Effector memory CD8-positive, alpha-beta T cell (primary cell): ENCODE data around the gene KRTAP5-3.
A peak's percentile ranks its signal among the peaks of the same experiment; 100 is the strongest.

Source experiments
- ATAC-seq: fragments of 150-1000 bp; cut with Tn5 transposase; replicated peaks from 2 replicates; pipeline ENCODE4 v1.10.0; 2021; ENCODE audit warnings: mild to moderate bottlenecking, moderate library complexity
- DNase-seq, 3 experiments: peaks; one replicate each; pipeline ENCODE4 v3.0.0; 2021
- H3K27ac Mint-ChIP-seq, 2 donors: one replicate each; pipeline ENCODE4 v1.8.0; 2022; ENCODE audit warnings: mild to moderate bottlenecking in 2 of 2, mixed read lengths in 2 of 2, moderate library complexity in 2 of 2
- H3K27me3 Mint-ChIP-seq, 2 donors: one replicate each; pipeline ENCODE4 v1.8.0; 2022; ENCODE audit warnings: mixed read lengths in 2 of 2
- H3K36me3 Mint-ChIP-seq: one replicate; pipeline ENCODE4 v1.8.0; 2022; ENCODE audit warnings: mild to moderate bottlenecking, moderate library complexity, mixed read lengths; ENCODE audit not compliant: insufficient read depth
- H3K4me1 Mint-ChIP-seq, 2 donors: one replicate each; pipeline ENCODE4 v1.8.0; 2022; ENCODE audit warnings: low read depth in 2 of 2, mixed read lengths in 2 of 2
- H3K4me3 Mint-ChIP-seq, 2 donors: one replicate each; pipeline ENCODE4 v1.8.0; 2022; ENCODE audit warnings: mild to moderate bottlenecking in 2 of 2, mixed read lengths in 2 of 2, moderate library complexity in 2 of 2
- H3K9me3 Mint-ChIP-seq, 2 donors: one replicate each; pipeline ENCODE4 v1.8.0; 2022; ENCODE audit warnings: mixed read lengths in 2 of 2

The KRTAP5-3 gene

GRCh38 chr11:1567721-1568100, 40.6 kb downstream of the KRTAP5-3 start:
- peak overlapping the region; percentile 93 for H3K27ac Mint-ChIP-seq
- peaks cover 27 to 28% of the 10 kb centered on the region in 2 donors for H3K4me1 Mint-ChIP-seq
- H3K4me3 Mint-ChIP-seq, result peak overlapping the region; percentile 56 to 71

DNA sequence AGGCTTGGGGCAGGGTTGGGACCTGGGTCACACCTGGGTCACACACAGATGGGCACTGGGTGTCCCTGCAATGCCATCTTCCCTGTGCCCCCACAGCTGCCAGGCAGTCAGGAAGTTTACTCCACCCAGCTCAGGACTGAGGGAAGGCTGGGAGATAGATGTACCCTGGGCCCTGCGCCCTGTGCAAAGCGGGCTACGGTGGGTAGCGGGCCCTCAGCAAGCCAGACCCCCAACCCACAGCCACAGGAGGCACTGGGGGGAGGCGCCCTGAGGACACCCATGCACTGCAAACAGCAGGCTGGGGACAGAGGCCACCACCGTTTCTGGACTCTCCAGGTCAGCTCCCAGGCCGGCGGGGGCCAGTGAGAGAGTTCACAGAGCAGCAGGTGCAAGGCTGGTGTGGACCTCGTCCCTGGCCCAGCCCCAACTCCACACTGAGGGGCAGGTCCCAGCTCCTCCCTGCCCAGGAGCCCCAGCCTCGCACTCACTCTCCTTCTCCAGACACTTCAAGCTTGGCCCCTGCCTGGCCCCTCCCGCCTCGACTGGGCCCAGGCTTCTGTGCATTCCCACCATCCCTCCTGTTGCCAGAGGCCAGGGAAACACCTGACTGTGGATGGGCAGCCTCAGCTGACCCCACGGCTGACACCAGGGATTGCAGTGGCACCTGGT, 41.1 kb downstream of the KRTAP5-3 start:
- peaks cover 88% of the 10 kb centered on the region for H3K36me3 Mint-ChIP-seq
- ATAC-seq, result no peak
- no peaks in the 10 kb centered on the region for H3K9me3 Mint-ChIP-seq
- H3K4me3 Mint-ChIP-seq, result peak overlapping the region; percentile 15 to 56
- H3K27me3 Mint-ChIP-seq, result no peaks in the 10 kb centered on the region
- no peak for DNase-seq
- peak overlapping the region; percentile 93 for H3K27ac Mint-ChIP-seq
- H3K4me1 Mint-ChIP-seq, result peaks cover 28 to 29% of the 10 kb centered on the region in 2 donors

More at GRCh38 chr11:1567721-1568100, 40.6 kb downstream of the KRTAP5-3 start:
- no peaks in the 10 kb centered on the region for H3K9me3 Mint-ChIP-seq
- DNase-seq (no peak), ATAC-seq (no peak)
- no peaks in the 10 kb centered on the region for H3K27me3 Mint-ChIP-seq
- peaks cover 84% of the 10 kb centered on the region for H3K36me3 Mint-ChIP-seq

- H3K36me3 Mint-ChIP-seq, result peaks cover 95% of the 10 kb centered on the region
- no peak for DNase-seq
- peak overlapping the region; percentile 93 for H3K27ac Mint-ChIP-seq
- peaks cover 30 to 31% of the 10 kb centered on the region in 2 donors for H3K4me1 Mint-ChIP-seq
- H3K9me3 Mint-ChIP-seq, result no peaks in the 10 kb centered on the region
- no peak for ATAC-seq
- H3K4me3 Mint-ChIP-seq, result peak overlapping the region; percentile 15 to 56
- H3K27me3 Mint-ChIP-seq, result no peaks in the 10 kb centered on the region
Measured at GRCh38 chr11:1566381-1567051, 41.7 kb downstream of the KRTAP5-3 start.

GRCh38 chr11:1565904-1566247, 42.4 kb downstream of the KRTAP5-3 start:
- H3K27ac Mint-ChIP-seq, result peak overlapping the region in 1 of 2 donors; percentile 93
- no peak for DNase-seq
- no peaks in the 10 kb centered on the region for H3K27me3 Mint-ChIP-seq
- ATAC-seq, result no peak
- no peak overlapping the region for H3K4me3 Mint-ChIP-seq
- H3K4me1 Mint-ChIP-seq, result peaks cover 30 to 32% of the 10 kb centered on the region in 2 donors
- H3K9me3 Mint-ChIP-seq, result no peaks in the 10 kb centered on the region
- H3K36me3 Mint-ChIP-seq, result peaks cover 99% of the 10 kb centered on the region

- no peak for DNase-seq
- no peak for ATAC-seq
- H3K4me1 Mint-ChIP-seq, result peaks cover 24 to 27% of the 10 kb centered on the region in 2 donors
- no peak overlapping the region for H3K4me3 Mint-ChIP-seq
- H3K27me3 Mint-ChIP-seq, result no peaks in the 10 kb centered on the region
- H3K27ac Mint-ChIP-seq, result peak overlapping the region in 1 of 2 donors; percentile 93
- H3K9me3 Mint-ChIP-seq, result no peaks in the 10 kb centered on the region
- H3K36me3 Mint-ChIP-seq, result peaks cover 99% of the 10 kb centered on the region
Measured at GRCh38 chr11:1565173-1565903, 42.9 kb downstream of the KRTAP5-3 start.

DNA sequence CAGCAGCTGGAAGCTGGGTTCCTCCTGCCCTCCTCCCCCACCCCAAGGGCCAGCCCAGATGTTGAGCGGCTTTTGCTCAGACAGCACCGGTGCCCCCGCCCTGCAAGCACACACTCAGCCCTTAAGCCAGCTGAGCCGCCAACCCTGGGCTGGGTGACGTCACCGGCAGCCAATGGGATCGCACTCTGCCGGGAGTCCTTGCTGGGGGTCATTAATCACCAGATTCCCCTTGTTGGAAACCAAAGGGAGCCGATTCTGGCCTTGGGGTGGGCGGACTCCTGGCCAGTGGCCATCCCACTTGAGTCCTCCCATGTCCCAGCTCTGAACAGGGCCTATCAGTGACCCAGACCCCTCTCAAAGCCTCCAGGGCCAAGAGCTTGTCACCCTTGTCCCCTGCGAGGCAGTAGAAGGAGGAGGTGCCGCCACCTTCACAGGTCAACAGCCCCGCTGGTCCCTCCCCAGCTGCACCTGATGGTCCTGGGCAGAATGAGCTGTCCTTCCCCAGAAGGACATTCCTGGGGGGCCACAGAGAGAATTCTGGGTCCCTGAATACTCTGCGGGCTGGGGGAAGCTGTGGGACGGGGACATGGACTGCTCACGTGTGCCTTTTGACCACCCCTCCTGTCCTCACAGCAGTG, 43.6 kb downstream of the KRTAP5-3 start:
- H3K27me3 Mint-ChIP-seq, result no peaks in the 10 kb centered on the region
- H3K4me1 Mint-ChIP-seq, result peaks cover 18 to 25% of the 10 kb centered on the region in 2 donors
- DNase-seq (no peak), ATAC-seq (no peak)
- H3K27ac Mint-ChIP-seq, result peak overlapping the region; percentile 38 to 72
- H3K4me3 Mint-ChIP-seq, result no peak overlapping the region
- H3K9me3 Mint-ChIP-seq, result no peaks in the 10 kb centered on the region
- H3K36me3 Mint-ChIP-seq, result peaks cover 99% of the 10 kb centered on the region

DNA sequence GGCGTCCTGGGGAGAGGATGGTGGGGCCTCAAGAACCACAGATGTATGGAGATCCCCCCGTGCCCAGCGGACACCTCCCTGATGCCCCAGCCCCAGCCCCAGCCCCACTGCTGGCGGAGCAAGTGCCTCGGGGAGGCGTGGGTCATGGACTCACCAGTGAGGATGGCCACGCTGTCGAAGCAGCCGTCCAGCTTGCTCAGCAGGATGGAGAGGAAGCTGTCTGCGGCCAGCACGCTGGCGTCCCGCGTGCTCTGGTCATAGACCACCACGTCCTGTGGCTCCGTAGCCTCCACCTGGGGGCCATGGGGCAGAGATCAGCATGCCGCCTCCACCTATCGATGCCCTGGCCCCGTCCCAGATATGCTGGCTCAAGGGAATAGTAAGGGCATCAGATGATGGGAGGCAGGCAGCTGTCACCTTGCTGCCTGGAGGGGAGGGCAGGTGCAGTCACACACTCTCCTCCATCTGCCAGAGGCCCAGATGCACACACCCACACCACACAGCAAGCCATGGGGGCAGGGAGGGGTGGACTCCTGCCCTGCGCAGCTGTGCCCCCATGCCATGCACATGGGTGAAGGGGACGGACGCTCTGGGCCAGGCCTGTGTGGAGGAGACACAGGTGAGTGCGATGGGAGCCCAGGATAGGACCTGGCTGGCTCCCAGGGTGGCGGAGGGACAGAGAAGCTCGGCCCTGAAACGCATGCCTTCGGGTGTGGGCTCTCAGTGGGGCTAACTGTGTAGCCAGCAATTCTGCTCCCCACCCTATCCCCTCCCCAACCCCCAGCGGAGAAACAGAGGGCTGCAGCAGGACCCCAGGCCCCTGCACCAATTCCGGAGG, 44.3 kb downstream of the KRTAP5-3 start:
- Mint-ChIP-seq H3K9me3 (no peaks in the 10 kb centered on the region), H3K36me3 (peaks cover 99% of the 10 kb centered on the region), H3K27ac (peak overlapping the region; percentile 38 to 72), H3K4me3 (no peak overlapping the region), H3K4me1 (peaks cover 13 to 19% of the 10 kb centered on the region in 2 donors), H3K27me3 (no peaks in the 10 kb centered on the region)
- DNase-seq (no peak), ATAC-seq (no peak)

- Mint-ChIP-seq H3K36me3 (peaks cover 99% of the 10 kb centered on the region), H3K9me3 (no peaks in the 10 kb centered on the region), H3K27me3 (no peaks in the 10 kb centered on the region), H3K4me1 (peaks cover 7 to 15% of the 10 kb centered on the region in 2 donors), H3K27ac (peak overlapping the region; percentile 38 to 72), H3K4me3 (no peak overlapping the region)
- ATAC-seq (no peak), DNase-seq (no peak)
Measured at GRCh38 chr11:1563149-1563638, 45.1 kb downstream of the KRTAP5-3 start.

DNA sequence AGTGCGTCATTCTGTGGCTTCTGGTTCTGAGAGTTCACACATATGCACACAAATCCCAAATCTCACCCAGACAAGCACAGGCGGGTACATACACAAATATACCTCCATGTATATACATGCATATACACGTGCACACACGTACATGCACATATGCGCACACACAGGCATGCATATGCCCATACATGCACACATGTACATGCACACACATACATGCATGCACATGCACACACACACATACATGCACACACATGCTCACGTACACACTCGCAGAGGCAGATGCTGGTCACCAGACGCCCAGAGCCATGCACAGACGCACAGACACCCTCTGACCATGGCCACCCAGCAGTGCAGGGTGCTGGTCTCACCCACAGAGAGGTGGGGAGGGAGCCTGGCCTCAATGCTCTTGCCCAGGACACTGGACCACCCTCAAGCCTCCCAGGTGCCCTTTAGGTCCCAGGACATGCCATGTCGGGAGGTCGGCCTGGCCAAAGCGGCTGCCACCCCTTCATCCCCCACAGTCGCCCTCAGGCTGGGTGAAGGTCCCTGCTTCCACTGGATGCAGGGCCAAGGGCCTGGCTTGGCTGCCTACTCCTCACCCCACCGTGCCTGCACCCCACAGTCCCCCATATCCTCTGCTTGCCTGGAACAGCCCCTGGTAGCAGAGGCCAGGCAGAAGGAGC, 45.7 kb downstream of the KRTAP5-3 start:
- peaks cover 7 to 12% of the 10 kb centered on the region in 2 donors for H3K4me1 Mint-ChIP-seq
- peaks cover 99% of the 10 kb centered on the region for H3K36me3 Mint-ChIP-seq
- H3K27ac Mint-ChIP-seq, result peak overlapping the region in 1 of 2 donors; percentile 72
- no peaks in the 10 kb centered on the region for H3K27me3 Mint-ChIP-seq
- ATAC-seq, result no peak
- DNase-seq, result no peak
- no peak overlapping the region for H3K4me3 Mint-ChIP-seq
- no peaks in the 10 kb centered on the region for H3K9me3 Mint-ChIP-seq

DNA sequence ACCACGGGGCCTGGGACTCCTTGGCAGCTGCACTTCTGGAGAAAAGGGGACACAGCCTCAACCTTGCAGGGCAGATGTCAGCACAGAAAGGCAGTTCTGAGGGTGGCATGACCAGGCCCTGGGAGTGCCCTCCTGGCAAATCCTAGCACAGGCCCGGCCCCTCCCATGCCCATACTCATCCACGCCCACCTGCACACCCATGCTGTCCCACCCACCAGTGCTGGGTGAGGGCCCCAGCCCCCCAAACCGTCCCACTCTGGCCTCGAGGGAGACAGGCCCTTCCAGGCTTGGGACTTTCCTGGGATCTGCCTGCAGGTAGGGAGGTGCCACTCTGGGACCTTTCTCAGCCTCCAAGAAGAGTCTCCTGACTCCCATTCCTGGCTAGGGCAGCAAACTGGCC, 46.3 kb downstream of the KRTAP5-3 start:
- DNase-seq (no peak), ATAC-seq (no peak)
- Mint-ChIP-seq H3K27me3 (no peaks in the 10 kb centered on the region), H3K36me3 (peaks cover 97% of the 10 kb centered on the region), H3K4me3 (peak overlapping the region in 1 of 2 donors; percentile 48), H3K9me3 (no peaks in the 10 kb centered on the region), H3K4me1 (peaks cover 3 to 8% of the 10 kb centered on the region in 2 donors), H3K27ac (peak overlapping the region; percentile 72 to 77)

DNA sequence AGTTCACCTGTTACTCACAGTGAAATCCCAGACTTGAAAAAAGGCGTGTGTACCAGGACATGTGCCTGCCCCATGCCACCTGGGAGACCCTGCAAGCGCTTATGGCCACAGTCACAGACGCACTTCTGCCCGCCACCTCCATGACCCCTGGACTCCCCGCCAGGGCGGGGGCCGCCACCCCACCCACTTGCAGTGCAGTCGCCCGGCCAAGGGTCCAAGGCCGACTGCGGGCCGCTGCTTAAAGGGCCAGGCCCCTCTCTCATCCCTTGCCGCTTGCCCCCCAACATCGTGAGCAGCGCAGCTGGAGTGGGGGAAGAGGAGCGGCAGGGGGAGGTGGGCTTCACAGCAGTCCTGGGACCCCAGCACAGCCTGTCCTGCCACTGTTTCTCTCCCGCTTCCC, 47.0 kb downstream of the KRTAP5-3 start:
- peak overlapping the region; percentile 72 to 77 for H3K27ac Mint-ChIP-seq
- H3K27me3 Mint-ChIP-seq, result no peaks in the 10 kb centered on the region
- no peaks in the 10 kb centered on the region for H3K9me3 Mint-ChIP-seq
- no peak for DNase-seq
- peaks cover 3 to 6% of the 10 kb centered on the region in 2 donors for H3K4me1 Mint-ChIP-seq
- ATAC-seq, result no peak
- no peak overlapping the region for H3K4me3 Mint-ChIP-seq
- H3K36me3 Mint-ChIP-seq, result peaks cover 92% of the 10 kb centered on the region

DNA sequence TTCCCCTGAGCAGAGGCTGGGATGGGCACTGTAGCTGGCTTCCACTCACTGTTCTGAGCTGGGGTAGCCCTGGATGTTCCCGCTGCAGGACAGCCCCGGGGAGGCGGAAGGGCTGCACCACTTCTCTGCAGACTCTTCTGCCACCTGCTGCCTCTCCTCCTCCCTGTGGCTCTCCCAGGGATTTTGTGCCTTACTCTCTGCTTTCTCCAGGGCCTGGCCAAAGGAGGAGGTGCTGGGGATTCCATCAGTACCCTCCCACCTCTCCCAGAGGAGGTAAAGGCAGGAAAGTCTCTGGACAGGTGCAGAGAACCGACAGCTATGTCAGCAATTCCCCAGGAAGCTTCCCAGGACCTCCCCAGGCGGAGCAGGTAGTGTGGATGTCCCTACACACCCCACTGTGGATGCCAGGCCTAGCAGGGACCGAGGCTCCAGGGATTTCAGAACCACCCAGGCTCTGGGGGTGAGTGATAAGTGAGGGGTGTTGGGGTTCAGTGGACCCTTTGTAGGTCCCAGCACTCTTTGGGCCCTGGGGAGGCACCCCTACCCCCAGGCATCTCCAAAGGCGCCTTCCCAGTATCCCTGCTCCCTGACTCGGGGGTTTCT, 47.5 kb downstream of the KRTAP5-3 start:
- DNase-seq (no peak), ATAC-seq (no peak)
- no peaks in the 10 kb centered on the region for H3K9me3 Mint-ChIP-seq
- H3K27me3 Mint-ChIP-seq, result no peaks in the 10 kb centered on the region
- peak overlapping the region in 1 of 2 donors; percentile 83 for H3K27ac Mint-ChIP-seq
- peaks cover 3 to 4% of the 10 kb centered on the region in 2 donors for H3K4me1 Mint-ChIP-seq
- peak overlapping the region in 1 of 2 donors; percentile 44 for H3K4me3 Mint-ChIP-seq
- H3K36me3 Mint-ChIP-seq, result peaks cover 92% of the 10 kb centered on the region
